ENCODE results near the gene ABCA3.

DNA sequence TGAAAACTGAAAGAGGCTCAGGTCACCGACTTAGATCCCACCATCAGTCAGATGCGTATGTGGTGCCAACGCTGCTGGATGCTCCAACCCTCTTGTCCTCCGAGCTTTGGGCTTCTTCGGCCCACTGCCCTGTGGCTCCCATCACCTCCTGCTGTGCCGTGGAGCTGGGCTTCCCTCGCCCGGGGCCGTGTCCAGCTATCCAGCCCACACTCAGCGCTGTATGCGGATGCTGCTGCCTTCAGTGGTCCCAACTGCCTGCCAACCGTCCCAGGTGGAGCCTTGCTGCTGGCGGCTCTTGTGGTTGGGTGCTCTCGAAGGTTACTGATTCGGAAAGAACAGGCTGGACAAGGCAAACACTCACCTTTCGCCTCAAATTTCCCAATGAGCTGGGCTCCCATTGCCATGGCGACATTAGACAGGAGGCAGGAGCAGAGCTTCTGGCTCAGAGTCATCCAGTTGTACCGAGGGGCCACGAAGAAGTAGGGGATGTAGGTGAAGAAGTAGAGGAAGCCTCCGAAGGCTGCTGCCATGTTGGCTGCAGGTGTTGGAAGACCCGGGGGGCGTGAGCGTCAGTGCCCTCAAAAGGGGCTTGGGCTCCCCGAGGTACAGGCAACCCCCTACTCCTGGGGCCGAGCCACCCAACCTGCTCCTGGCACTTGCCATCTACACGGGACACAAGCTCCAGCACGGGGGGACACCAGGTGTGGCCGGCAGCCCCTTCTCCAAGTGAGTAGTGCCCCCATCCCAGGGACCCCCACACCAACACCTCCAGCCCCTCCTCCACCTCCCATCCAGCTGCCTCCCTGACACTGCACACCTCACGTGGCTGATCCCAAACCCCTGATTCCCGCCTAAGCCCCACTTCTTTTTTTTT, 32.2 kb downstream of the ABCA3 start:
- TF ChIP-seq BRCA1 (IDR thresholded peaks at IDR 0.05; ENCODE audit: low read depth, low read length) (no peak), POLR2A (IDR thresholded peaks at IDR 0.05; ENCODE audit: control extremely low read depth in 1 of 2, low read depth in 2 of 2, low read length in 2 of 2) (no peak)
- TF ChIP-seq, protein P1, sequence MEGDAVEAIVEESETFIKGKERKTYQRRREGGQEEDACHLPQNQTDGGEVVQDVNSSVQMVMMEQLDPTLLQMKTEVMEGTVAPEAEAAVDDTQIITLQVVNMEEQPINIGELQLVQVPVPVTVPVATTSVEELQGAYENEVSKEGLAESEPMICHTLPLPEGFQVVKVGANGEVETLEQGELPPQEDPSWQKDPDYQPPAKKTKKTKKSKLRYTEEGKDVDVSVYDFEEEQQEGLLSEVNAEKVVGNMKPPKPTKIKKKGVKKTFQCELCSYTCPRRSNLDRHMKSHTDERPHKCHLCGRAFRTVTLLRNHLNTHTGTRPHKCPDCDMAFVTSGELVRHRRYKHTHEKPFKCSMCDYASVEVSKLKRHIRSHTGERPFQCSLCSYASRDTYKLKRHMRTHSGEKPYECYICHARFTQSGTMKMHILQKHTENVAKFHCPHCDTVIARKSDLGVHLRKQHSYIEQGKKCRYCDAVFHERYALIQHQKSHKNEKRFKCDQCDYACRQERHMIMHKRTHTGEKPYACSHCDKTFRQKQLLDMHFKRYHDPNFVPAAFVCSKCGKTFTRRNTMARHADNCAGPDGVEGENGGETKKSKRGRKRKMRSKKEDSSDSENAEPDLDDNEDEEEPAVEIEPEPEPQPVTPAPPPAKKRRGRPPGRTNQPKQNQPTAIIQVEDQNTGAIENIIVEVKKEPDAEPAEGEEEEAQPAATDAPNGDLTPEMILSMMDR (IDR thresholded peaks at IDR 0.05; ENCODE audit: control extremely low read depth in 1 of 3, insufficient read depth in 1 of 3, low read depth in 1 of 3, low read length in 3 of 3): no peak

All from H1 (cell line).